Measurements from ENCODE around the gene GTSF1L.

Gene GTSF1L

DNA sequence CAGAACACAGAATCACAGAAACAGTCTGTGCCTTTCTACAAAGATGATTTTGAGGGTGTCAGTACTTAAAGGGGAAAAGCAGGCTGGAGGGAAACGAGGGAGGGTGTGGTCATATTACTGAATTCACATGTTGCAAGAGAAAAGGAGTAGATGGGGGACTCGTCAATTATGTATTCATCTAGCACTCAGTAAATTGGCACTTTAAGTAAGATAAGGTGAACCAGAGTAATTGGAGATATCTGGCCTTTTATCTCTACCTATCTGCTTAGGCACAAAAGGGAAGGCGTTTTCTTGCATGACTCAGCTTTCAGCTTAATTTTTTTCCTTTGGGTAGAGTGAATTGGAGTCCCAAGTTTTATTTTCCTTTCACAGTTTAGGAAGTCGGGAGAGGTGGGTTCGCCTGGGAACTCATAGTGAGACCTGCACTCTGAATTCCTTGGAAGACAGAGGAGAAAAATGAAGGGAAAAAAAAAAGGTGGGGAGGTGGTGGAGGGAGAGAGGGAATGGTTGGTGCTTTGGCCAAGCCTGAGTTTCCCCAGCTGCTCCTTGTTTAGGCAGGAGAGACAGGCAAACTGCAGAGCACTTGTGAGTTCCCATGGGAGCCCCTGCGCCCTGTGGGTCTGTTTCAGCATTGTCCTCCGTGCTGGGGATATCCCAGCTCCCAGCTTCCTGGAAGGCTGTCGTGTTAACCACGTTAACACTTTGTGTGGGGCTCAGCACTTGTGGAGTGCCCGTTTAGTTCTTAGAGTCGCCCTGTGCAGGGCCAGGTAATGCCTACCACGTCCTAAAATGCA is 19.7 kb upstream of the GTSF1L start:
- no peak for DNase-seq (ENCODE audit: low read depth)

GRCh38 chr20:43744966-43745730 is 18.3 kb upstream of the GTSF1L start:
- no peak for DNase-seq (ENCODE audit: low read depth)

- DNase-seq (ENCODE audit: low read depth): no peak
Observed at GRCh38 chr20:43744151-43744611, 17.4 kb upstream of the GTSF1L start.

GRCh38 chr20:43740642-43741041 is 13.8 kb upstream of the GTSF1L start:
- no peak for DNase-seq (ENCODE audit: low read depth)

DNA sequence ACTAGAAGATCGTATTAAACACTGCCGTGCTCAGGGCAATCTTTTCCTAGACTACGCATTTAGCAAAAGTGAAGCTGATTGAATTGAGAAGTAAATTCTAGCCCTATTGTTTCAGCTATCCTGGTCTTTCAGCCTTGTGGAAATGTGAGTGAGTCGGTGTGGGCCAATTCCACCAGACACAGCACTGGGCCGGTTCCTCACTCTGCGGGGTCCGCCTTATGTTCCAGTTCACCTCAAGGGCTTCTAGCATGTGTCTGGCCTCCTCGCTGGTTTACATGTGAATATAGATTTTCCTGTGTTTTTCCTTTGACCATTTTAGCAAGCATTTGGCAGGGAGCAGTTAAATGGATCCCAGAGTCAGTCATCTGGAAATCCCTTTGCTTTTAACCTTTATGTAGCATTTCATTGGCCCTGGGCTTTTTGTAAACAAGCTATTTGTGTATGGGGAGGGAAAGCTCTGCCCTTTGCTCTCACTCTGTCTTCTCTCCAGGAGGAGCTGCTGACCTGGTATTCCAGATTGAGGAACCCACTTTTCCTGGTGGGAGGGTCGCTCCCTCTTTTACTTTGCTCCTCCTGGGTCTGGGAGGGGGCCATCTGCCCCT is 12.4 kb upstream of the GTSF1L start:
- no peak for DNase-seq (ENCODE audit: low read depth)

- no peak for DNase-seq (ENCODE audit: low read depth)
Observed at GRCh38 chr20:43737925-43738324, 11.1 kb upstream of the GTSF1L start.

DNA sequence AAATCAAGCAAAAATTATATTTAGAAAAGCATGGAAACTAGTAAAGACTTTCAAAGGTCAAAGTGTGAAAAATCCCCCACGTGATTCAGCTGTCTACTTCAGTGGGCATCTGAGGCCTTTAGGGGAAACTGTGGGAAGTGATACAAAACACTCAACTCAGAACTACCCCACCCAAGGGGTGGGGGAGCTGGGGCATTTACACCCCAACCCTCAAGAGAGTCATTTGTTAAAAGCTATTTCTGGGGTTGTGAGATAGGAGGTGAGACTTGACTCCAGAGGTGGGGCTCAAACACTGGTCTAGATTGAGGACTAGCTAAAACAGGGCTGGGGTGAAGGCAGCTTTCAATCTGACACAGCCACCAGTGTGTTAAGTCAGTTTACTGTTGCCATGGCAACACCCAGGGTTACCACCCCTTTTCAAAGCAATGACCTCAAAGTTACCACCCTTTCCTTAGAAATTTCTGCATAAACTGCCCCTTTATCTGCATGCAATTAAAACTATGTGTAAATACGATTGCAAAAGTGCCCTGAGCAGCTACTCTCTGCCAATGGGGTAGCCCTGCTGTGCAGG is 9.9 kb upstream of the GTSF1L start:
- DNase-seq (ENCODE audit: low read depth): no peak

- DNase-seq (ENCODE audit: low read depth): no peak
Observed at GRCh38 chr20:43731927-43732326, 5.1 kb upstream of the GTSF1L start.

GRCh38 chr20:43731469-43731868 is 4.7 kb upstream of the GTSF1L start:
- no peak for DNase-seq (ENCODE audit: low read depth)

DNA sequence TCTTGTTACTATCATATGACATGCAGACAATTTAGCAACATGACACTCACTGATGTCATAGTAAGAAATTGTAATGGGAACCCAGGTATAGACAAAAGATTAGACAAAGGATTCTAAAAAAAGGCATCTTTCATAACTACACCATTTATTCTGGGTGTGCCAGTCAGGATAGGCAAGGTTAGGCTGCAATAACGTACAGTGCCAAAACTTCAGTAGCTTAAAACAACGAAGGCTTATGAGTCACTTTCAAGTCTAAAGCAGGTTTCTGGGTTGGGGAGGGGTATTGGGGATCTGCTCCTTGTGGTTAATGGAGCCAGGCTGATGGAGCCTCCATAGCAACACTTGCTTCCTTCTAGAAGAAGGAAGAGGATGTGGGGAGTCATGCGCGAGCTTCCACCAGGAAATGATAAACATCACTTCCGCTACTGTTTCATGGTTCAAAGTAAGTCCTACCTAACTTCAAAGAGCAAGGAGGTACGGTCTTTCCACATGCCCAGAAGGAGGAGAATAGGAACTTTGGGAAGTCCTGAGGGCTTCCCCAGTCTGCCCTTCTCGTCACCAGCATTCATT is 2.0 kb upstream of the GTSF1L start:
- DNase-seq (ENCODE audit: low read depth): no peak

DNA sequence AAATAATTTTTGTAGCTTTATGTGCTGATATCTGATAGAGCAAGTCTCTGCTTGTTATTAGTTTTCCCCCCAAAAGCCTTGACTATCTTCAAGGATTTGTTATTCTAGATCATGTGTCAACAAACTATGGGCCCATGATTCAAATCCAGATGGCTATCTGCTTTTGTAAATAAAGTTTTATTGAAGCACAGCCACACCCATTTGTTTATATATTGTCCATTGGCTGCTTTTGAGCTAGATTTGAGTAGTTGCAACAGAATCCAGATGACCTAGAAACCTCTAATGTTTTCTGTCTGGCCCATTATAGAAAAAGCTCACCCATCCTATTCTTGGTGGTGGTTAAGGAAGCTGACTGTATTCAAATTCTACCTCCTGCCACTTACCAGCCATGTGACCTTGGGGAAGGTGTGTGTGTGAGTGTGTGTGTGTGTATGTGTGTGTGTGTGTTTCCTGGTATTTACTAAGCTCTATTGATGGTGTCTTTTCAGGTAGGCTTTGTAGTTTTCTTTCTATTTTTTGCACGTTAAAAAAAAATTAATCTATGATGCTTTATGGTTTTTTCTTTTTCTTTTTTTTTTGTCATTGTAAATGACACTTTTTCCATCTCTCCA is 1.3 kb upstream of the GTSF1L start:
- DNase-seq (ENCODE audit: low read depth): no peak

GRCh38 chr20:43726333-43726732 is 469 bp downstream of the GTSF1L start:
- DNase-seq (ENCODE audit: low read depth): no peak

DNA sequence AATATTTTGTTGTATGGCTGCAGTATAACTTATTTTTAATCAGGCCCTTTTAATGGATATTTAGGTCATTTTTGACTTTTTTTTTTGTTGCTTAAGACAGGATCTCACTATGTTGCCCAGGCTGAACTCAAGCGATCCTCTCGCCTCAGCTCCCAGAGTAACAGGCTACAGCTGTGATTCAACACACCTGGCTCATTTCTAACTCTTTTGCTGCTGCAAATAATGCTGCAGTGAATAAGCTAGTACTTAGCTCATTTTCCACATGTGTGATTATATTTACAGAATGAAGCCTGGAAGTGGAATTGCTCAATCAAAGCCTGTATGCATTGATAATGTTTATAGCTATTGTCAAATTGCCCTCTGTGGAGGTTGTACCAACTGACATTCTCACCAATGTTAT is 1.1 kb downstream of the GTSF1L start:
- no peak for DNase-seq (ENCODE audit: low read depth)

DNA sequence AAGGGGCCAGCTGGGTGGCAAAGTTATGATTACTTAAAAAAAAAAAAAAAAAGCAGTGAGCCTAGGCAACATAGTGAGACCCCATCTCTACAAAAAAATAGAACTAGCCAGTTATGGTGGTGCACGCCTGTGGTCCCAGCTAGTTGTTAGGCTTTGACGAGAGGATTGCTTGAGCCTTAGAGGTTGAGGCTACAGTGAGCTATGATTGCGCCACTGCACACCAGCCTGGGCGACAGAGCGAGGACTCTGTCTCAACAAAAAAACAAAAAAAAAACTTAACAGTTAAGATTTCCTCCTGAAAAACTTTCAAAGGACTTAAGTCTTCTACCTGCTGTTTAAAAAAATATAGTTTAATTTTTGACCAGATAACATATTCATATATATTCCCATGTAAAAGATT is 2.4 kb downstream of the GTSF1L start:
- DNase-seq (ENCODE audit: low read depth): no peak

GRCh38 chr20:43723735-43724134 is 3.1 kb downstream of the GTSF1L start:
- no peak for DNase-seq (ENCODE audit: low read depth)

GRCh38 chr20:43723186-43723585 is 3.6 kb downstream of the GTSF1L start:
- no peak for DNase-seq (ENCODE audit: low read depth)

- DNase-seq (ENCODE audit: low read depth): no peak
Observed at GRCh38 chr20:43722153-43722505, 4.7 kb downstream of the GTSF1L start.

DNA sequence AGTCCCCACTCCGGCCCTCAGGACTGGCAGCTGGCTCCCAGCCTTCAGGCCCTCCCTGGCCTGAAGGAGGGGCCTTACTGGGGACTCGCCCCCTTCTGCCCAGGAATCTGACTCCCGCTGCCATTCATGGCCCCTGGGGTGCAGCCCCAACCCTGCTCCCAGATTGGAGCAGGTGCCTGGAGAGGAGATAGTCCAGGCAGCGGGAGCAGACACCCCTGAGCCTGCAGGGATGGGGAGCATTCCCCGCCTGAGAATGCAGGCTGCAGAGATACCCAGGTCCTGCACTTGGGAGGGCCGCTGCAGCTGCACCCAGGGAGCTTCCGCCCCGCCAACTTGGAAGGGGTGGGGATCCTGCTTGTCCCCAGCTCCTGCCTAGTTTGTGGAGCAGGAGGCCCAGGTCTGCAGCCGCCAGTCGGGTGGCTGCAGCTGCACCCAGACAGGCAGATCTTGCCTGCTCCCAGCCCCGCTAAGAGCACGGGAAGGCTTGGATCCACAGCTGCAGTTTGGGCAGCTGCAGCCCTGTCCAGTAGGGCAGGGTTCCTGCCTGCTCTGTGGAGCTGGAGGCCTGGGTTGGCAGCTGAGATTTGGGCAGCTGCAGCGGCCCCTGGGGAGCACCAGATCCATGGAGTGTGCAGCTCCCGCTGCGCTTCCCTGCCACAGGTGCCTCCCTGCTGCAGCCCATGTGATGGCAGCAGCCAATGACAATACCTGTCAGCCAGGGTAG is 5.2 kb downstream of the GTSF1L start:
- no peak for DNase-seq (ENCODE audit: low read depth)

DNA sequence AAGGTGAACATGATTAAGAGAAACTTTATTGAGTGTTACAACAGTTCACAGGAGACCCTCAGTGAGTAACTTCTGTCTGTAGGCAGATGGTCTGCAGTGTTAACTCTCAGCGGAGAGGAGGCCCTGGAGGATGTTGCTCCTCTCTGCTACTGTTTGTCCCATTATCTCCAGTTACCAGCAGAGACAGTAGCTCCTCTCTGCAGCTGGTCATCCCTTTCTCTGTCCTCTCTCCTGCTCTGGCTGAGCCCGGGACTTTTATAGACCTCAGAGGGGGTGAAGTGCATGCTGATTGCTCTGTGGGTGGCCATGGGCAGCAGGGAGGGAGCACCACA is 5.7 kb downstream of the GTSF1L start:
- DNase-seq (ENCODE audit: low read depth): no peak

DNA sequence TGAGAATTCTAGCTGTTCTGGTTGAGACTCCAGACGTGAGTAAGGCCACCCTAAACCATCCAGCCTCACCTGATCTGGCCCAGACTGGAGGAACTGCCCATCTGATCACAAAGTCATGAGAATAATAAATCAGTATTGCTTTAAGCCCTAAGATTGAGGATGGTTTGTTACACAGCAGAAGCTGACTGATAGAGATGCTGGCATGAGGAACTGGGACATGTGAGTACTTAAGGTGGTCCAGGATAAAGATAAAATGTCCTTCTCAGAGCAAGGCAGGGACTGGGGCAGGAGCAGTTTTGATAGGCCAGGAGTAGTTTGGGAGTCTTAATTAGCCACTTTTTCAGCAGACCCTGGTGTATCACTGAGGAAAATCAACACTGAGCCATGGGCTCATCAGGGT is 6.8 kb downstream of the GTSF1L start:
- no peak for DNase-seq (ENCODE audit: low read depth)

DNA sequence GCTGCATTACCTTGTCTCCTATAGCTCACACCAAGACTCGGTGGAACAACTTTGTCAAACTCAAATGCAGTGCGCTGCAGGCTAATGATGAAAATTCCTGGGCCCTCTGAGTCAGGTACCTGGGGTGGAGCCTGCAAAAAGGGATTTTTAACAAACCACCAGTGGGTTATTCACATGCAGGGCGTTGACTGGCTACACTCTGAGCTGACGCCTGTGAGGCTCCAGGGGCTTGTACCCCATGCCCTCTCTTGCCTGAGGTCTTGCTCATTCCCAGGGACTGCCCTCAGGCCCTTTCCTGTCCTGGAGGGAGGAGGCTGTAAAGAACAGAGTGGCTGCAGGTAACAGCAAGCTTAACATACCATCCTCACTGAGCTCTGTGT is 9.2 kb downstream of the GTSF1L start:
- DNase-seq (ENCODE audit: low read depth): no peak
